GM23248 (cell line): ENCODE results near the gene CCN2.

ENCODE experiments used
- EZH2 ChIP-seq: fragments of 200-600 bp; sonication (generic); IDR thresholded peaks from 2 replicates; pipeline ENCODE4 v1.6.1; 2018; ENCODE audit warnings: antibody characterized with exemption, mild to moderate bottlenecking; ENCODE audit not compliant: insufficient read depth, poor library complexity, severe bottlenecking
- EZH2phosphoT487 ChIP-seq: fragments of 200-600 bp; sonication (generic); IDR thresholded peaks from 2 replicates; pipeline ENCODE4 v1.6.1; 2018; ENCODE audit warnings: antibody characterized with exemption, moderate library complexity, mild to moderate bottlenecking, low read depth; ENCODE audit not compliant: insufficient read depth

GRCh38 chr6:131967948-131968347 is 16.8 kb upstream of the CCN2 start:
- TF ChIP-seq EZH2 (no peak), EZH2phosphoT487 (0 out of 2 replicates have a peak, but pooled peaks have one; percentile 37)
